ENCODE results near the gene GOLGA6L26. TPM values are rescaled to one million over a fixed set of nuclear protein-coding genes. Genes with fewer than 3 reads are reported as not detected.

The GOLGA6L26 gene
- total RNA-seq (2022; extraction: Qiagen RNA extraction; ENCODE audit: low read depth): not detected in 5 replicates

GRCh38 chr15:23334096-23334495 lies at the start of gene GOLGA6L26:
TSS of gene GOLGA6L26 (minus strand) at chr15:23334196. CDS start at chr15:23334135, 61 bp downstream.

GRCh38 chr15:23354448-23354847 lies 20.5 kb upstream of the GOLGA6L26 start, which contains the start of gene GOLGA8S:
TSS of gene GOLGA8S (plus strand) at chr15:23354748. CDS start at chr15:23354810, 62 bp downstream.

Other genes with a start within 250 kb of the GOLGA6L26 start
- not detected in 5 replicates for gene GOLGA6L1, start 197.4 kb downstream of the GOLGA6L26 start, total RNA-seq (2022; extraction: Qiagen RNA extraction; ENCODE audit: low read depth)
- gene GOLGA8S, start 20.6 kb upstream of the GOLGA6L26 start, total RNA-seq (2022; extraction: Qiagen RNA extraction; ENCODE audit: low read depth): 0.10 to 0.20 TPM (median 0.15 TPM) in 5 replicates
- not detected in 5 replicates for gene GOLGA6L2, start 113.0 kb upstream of the GOLGA6L26 start, total RNA-seq (2022; extraction: Qiagen RNA extraction; ENCODE audit: low read depth)
- gene MKRN3, start 231.5 kb upstream of the GOLGA6L26 start, total RNA-seq (2022; extraction: Qiagen RNA extraction; ENCODE audit: low read depth): 1.6 to 4.6 TPM (median 2.5 TPM) in 5 replicates

Measured in A549 treated with CpdA at 1 μM for 4 hours (cell line).